Mammary epithelial cell (primary cell): ENCODE data around the gene SMAP2.

Source experiments
- CTCF ChIP-seq, 2 donors: IDR thresholded peaks in 1 of 2; conservative IDR thresholded peaks in 1 of 2; 2 replicates each; pipeline ENCODE4 v1.5.1; 2011 to 2012; ENCODE audit warnings: inconsistent platforms in 2 of 2, low read length in 2 of 2, mild to moderate bottlenecking in 2 of 2, control low read depth in 1 of 2, low read depth in 1 of 2; ENCODE audit not compliant: insufficient read depth in 1 of 2; ENCODE audit errors: extremely low read depth in 1 of 2
- EZH2 ChIP-seq: IDR thresholded peaks from 2 replicates; pipeline ENCODE4 v1.6.1; 2012; ENCODE audit warnings: low read length, inconsistent platforms, borderline replicate concordance

- TF ChIP-seq EZH2, result no peak
- no peak for TF ChIP-seq CTCF (conservative IDR thresholded peaks at IDR 0.05 in 1 of 2, IDR thresholded peaks at IDR 0.05 in 1 of 2; ENCODE audit: extremely low read depth in 1 of 2, insufficient read depth in 1 of 2, low read depth in 1 of 2, low read length in 2 of 2)
Observed at GRCh38 chr1:40421431-40422384, 48.2 kb downstream of the SMAP2 start.
